ENCODE data around the gene C1GALT1C1.

GRCh38 chrX:120612086-120612485 lies 17.8 kb downstream of the C1GALT1C1 start:
- TF ChIP-seq REST (IDR thresholded peaks at IDR 0.05; ENCODE audit: unreplicated experiment): no peak
- no peak for TF ChIP-seq EZH2 (IDR thresholded peaks at IDR 0.05; ENCODE audit: low read depth, unreplicated experiment)
- no peak for TF ChIP-seq POLR2AphosphoS5 (IDR thresholded peaks at IDR 0.05; ENCODE audit: low read depth)
- TF ChIP-seq CTCF (conservative IDR thresholded peaks at IDR 0.05; ENCODE audit: low read depth in 2 of 2): no peak

All from GM23338 (cell line).